ENCODE results near the gene TRIM31. TPM values are rescaled to one million over a fixed set of nuclear protein-coding genes. Genes with fewer than 3 reads are reported as not detected.
"Not testable (repeated sequence)": the region's sequence is repeated elsewhere in the genome, so short reads cannot be mapped to it uniquely, and the experiment has no call there.

TRIM31 gene
- total RNA-seq, 1 donor from 2014 or later, result 0.35 TPM

DNA sequence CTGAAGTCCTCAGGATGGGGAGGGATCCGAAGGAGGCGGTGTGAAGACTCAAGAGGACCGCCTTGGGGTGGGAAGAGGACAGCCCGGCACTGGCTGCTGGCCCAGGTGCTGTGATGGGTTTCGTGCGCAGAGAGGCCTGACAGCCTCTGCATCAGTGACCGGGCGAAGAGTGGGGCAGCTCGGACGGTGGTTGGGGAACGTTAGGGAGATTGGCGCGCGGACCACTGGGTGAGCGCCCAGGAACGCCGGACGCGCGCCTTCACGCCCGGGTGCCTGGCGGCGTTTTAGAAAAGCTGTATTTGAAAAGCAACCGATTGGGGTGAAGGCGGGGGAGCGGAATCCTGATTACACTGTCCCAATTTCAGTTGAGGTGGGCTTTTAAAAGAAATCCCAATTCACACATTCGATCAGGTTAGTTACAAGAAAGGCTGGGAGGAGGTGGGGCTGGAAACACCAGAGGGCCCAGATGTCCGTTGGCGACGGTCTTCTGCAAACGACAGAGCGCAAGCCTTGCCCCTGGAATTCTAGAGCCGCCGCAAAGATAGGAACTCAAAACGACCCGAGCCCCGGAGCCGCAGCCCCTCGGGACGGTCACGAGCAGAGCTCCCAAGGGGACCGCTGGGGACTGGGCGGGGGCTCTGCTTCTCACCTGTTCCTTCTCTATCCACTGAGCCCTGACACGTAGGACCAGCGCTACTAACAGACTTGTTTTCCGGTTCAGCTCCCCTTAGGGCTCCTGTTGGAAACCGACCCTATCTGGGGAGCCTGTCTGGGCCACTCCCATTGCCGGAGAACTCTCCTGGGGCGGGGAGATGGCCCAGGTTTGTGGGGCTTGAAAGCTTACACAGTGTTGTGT is 14.6 kb upstream of the TRIM31 start:
- ATAC-seq (peak; percentile 18), DNase-seq (no peak)
- TF ChIP-seq, protein P1, sequence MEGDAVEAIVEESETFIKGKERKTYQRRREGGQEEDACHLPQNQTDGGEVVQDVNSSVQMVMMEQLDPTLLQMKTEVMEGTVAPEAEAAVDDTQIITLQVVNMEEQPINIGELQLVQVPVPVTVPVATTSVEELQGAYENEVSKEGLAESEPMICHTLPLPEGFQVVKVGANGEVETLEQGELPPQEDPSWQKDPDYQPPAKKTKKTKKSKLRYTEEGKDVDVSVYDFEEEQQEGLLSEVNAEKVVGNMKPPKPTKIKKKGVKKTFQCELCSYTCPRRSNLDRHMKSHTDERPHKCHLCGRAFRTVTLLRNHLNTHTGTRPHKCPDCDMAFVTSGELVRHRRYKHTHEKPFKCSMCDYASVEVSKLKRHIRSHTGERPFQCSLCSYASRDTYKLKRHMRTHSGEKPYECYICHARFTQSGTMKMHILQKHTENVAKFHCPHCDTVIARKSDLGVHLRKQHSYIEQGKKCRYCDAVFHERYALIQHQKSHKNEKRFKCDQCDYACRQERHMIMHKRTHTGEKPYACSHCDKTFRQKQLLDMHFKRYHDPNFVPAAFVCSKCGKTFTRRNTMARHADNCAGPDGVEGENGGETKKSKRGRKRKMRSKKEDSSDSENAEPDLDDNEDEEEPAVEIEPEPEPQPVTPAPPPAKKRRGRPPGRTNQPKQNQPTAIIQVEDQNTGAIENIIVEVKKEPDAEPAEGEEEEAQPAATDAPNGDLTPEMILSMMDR (IDR thresholded peaks at IDR 0.05), result no peak
- no peak overlapping the region for H3K27ac ChIP-seq
- intact Hi-C loops (cut with DNase I), result no loop called here
- no peaks in the 10 kb centered on the region for H3K9me3 ChIP-seq
- H3K27me3 ChIP-seq, result peaks cover 34% of the 10 kb centered on the region
- no peaks in the 10 kb centered on the region for H3K36me3 ChIP-seq
- peaks cover 13% of the 10 kb centered on the region for H3K4me1 ChIP-seq
- H3K4me3 ChIP-seq, result peak overlapping the region; percentile 12

DNA sequence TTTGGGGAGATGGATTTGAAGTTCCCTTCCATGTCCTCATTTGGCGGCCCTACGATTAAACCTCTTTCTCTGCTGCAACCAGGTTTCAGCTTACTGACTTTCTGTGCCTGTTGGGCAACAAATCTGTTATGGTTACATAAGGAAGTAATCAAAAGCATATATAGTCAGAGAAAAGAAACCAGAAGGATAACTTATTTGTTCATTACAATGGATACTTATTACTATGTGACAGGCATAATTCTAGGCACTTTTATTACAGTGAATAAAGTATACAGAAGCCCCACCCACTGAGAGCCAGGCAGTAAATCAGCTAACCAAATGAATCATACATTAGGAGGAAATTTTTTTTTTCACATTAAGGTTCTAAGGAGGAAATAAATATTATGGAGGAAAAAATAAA is 9.6 kb upstream of the TRIM31 start:
- no peaks in the 10 kb centered on the region for H3K4me1 ChIP-seq
- H3K36me3 ChIP-seq, result no peaks in the 10 kb centered on the region
- H3K9me3 ChIP-seq, result no peaks in the 10 kb centered on the region
- DNase-seq (no peak), ATAC-seq (no peak)
- TF ChIP-seq, protein P1 (IDR thresholded peaks at IDR 0.05), result no peak
- H3K4me3 ChIP-seq, result no peak overlapping the region
- no peak overlapping the region for H3K27ac ChIP-seq
- intact Hi-C loops (cut with DNase I), result no loop called here
- H3K27me3 ChIP-seq, result peaks cover 13% of the 10 kb centered on the region

- Histone ChIP-seq H3K4me1 (no peaks in the 10 kb centered on the region), H3K27ac (no peak overlapping the region), H3K36me3 (no peaks in the 10 kb centered on the region), H3K27me3 (peaks cover 16% of the 10 kb centered on the region), H3K4me3 (no peak overlapping the region), H3K9me3 (no peaks in the 10 kb centered on the region)
- DNase-seq, result no peak
- no peak for ATAC-seq
- intact Hi-C loops (cut with DNase I), result no loop called here
- TF ChIP-seq, protein P1 (IDR thresholded peaks at IDR 0.05), result no peak
These were observed 8.8 kb upstream of the TRIM31 start for GRCh38 chr6:30121446-30122366.

DNA sequence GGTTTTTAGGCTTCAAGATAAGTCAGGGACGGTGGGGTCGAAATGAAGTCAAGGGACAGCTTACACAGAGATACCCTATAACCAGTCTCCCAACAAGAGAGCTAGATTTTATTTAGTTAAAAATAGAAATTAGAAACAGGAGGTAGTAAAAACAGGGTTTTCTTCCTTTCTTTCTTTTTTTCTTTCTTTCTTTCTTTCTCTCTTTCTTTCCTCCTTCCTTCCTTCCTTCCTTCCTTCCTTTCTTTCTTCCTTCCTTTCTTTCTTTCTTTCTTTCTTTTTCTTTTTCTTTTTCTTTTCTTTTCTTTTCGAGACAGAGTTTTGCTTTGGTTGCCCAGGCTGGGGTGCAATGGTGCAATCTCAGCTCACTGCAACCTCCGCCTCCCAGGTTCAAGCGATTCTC is 5.8 kb upstream of the TRIM31 start:
- H3K9me3 ChIP-seq; intact Hi-C loops (cut with DNase I); H3K27ac ChIP-seq; H3K4me3 ChIP-seq; DNase-seq; ATAC-seq; H3K4me1 ChIP-seq; H3K36me3 ChIP-seq: not testable (repeated sequence)
- peaks cover 19% of the 10 kb centered on the region for H3K27me3 ChIP-seq

GRCh38 chr6:30116724-30117123 is 3.8 kb upstream of the TRIM31 start:
- DNase-seq (no peak), ATAC-seq (no peak)
- no peaks in the 10 kb centered on the region for H3K4me1 ChIP-seq
- H3K4me3 ChIP-seq, result no peak overlapping the region
- no peaks in the 10 kb centered on the region for H3K36me3 ChIP-seq
- H3K27ac ChIP-seq, result no peak overlapping the region
- TF ChIP-seq, protein P1 (IDR thresholded peaks at IDR 0.05), result no peak
- peaks cover 27% of the 10 kb centered on the region for H3K27me3 ChIP-seq
- intact Hi-C loops (cut with DNase I), result no loop called here
- H3K9me3 ChIP-seq, result no peaks in the 10 kb centered on the region

- ATAC-seq (no peak), DNase-seq (no peak)
- Histone ChIP-seq H3K27me3 (peaks cover 56% of the 10 kb centered on the region), H3K4me3 (no peak overlapping the region), H3K4me1 (no peaks in the 10 kb centered on the region), H3K27ac (no peak overlapping the region), H3K36me3 (no peaks in the 10 kb centered on the region), H3K9me3 (no peaks in the 10 kb centered on the region)
- TF ChIP-seq, protein P1 (IDR thresholded peaks at IDR 0.05), result no peak
- intact Hi-C loops (cut with DNase I), result no loop called here
These were observed 951 bp upstream of the TRIM31 start for GRCh38 chr6:30113841-30114240.

Measured in upper lobe of right lung (tissue), 1 donor.